ENCODE results near the gene OXSR1.
"Not testable (repeated sequence)": the region's sequence is repeated elsewhere in the genome, so short reads cannot be mapped to it uniquely, and the experiment has no call there.

Gene OXSR1

DNA sequence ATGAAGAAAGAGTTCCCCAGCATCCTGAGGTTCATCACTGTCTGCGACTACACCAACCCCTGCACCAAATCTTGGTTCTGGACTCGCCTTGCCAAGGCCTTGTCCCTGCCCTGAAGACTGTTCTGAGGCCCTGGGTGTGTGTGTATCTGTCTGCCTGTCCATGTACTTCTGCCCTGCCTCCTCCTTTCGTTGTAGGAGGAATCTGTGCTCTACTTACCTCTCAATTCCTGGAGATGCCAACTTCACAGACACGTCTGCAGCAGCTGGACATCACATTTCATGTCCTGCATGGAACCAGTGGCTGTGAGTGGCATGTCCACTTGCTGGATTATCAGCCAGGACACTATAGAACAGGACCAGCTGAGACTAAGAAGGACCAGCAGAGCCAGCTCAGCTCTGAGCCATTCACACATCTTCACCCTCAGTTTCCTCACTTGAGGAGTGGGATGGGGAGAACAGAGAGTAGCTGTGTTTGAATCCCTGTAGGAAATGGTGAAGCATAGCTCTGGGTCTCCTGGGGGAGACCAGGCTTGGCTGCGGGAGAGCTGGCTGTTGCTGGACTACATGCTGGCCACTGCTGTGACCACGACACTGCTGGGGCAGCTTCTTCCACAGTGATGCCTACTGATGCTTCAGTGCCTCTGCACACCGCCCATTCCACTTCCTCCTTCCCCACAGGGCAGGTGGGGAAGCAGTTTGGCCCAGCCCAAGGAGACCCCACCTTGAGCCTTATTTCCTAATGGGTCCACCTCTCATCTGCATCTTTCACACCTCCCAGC is 24.0 kb upstream of the OXSR1 start:
- no peak for DNase-seq (ENCODE audit: low read depth in 4 of 4, low spot score in 1 of 4)

DNA sequence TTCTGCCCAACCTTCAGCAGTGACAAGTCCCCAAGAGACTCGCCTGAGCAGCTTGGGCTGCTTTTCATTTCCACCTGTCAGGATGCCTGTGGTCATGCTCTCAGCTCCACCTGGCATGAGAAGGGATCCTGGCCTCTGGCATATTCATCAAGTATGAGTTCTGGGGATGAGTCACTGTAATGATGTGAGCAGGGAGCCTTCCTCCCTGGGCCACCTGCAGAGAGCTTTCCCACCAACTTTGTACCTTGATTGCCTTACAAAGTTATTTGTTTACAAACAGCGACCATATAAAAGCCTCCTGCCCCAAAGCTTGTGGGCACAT is 23.4 kb upstream of the OXSR1 start:
- DNase-seq (ENCODE audit: low read depth in 4 of 4, low spot score in 1 of 4), result no peak

DNA sequence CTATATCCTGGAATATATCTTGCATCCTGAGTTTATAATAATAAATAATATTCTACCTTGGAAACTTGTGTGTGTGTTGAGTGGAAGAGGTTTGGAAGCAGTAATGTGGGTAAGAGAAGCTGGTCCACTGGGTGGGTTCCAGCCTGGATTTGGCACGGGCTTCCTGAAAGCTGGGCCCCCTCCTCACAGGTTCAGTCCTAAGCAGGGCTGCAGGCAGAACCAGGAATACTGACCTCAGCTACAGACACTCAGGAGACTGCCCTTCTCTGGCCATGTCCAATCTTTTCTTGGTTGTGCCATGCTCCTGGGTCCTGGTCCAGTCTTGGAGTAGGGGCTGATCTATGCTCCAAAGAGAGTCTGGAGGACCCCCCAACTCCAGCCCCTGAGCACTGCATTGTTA is 22.4 kb upstream of the OXSR1 start:
- DNase-seq (ENCODE audit: low read depth in 4 of 4, low spot score in 1 of 4), result no peak

DNA sequence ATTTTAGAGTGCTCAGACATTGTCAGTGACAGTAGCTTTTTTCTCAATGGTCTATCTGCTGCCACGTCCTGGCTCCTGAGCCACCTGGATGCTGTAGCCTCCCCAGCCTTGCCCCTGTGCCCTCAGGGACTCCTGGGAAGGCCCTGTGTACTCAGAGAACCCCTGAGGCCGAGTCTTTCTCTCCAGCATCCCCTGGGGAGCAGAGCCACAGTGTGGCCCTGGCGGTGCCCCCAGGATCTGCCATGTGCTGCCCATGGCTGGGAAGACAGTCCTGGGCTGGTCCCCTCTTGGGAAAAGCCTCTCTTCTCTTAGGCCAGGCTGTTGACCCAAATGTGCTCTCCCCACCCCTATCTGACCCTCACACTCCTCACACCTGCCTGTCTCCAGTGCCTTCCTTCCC is 21.8 kb upstream of the OXSR1 start:
- no peak for DNase-seq (ENCODE audit: low read depth in 4 of 4, low spot score in 1 of 4)

DNA sequence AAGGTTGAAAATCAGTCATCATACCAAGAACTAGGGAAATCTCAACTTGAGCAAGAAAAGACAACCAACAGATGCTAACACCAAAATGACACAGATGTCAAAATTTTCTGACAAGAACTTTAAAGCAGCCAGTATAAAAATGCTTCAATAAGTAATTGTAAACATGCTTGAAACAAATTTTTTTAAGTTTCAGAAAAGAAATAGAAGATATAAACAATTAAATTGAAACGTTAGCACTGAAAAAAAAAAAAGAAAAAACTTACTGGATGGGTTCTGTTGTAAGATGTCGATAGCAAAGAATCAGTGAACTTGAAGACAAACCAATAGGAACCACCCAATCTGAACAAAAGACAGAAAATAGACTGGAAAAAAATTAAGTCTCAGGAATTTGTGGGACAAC is 18.8 kb upstream of the OXSR1 start:
- DNase-seq (ENCODE audit: low read depth in 4 of 4, low spot score in 1 of 4), result no peak

DNA sequence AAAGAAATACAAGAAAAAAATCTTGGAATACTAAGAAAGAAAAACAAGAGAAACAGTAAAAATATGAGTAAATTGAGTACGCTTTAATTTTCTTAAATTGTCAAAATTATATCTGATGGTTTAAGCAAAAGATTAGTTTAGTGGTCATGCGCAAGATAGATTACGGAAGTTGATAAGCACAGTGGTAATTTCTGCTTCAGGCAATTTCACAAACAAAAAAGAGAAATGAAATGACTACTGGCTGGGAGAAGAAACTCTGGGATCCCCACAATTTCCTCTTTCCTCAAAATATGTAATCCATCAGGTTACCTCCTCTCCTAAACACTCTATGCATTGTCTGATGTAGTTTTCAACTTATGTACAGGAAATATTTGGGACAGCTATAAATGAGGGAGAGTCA is 17.9 kb upstream of the OXSR1 start:
- no peak for DNase-seq (ENCODE audit: low read depth in 4 of 4, low spot score in 1 of 4)

DNA sequence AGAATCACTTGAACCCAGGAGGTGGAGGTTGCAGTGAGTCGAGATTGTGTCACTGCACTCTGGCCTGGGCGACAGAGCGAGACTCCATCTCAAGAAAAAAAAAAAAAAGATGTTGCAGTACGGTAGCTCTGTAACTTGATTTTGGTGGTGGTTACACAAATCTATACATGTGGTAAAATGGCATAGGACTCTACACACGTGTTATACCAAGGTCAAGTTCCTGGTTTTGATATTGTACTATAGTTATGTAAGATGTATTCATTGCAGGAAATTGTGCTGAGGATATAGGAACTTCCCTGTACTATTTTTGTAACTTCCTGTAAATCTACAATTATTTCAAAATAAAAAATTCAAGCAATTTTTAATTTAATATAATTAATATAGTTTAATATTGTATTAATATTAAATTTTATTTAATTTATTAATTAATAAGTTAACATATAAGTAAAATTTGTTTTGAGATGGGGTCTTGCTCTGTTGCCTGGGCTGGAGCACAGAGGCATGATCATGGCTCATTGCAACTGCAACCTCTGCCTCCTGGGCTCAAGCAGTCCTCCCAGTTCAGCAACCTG is 16.9 kb upstream of the OXSR1 start:
- no peak for DNase-seq (ENCODE audit: low read depth in 4 of 4, low spot score in 1 of 4)

DNA sequence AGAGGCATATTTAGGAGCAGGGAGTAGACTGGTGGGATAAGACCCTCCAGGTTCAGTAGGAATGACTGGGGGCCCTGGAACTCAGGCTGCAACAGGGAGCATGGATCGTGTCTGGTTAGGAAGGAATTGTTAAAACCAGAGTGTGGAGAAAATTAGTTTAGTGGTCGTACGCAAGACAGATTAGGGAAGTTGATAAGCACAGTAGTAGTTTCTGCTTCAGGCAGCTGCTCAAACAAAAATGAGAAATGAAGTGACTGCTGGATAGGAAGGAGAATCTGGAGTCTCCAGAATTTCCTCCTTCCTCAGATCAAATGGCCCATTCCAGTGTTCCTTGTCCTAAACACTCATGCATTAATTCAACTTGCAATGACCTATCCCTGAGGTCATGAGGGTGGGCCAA is 15.6 kb upstream of the OXSR1 start:
- DNase-seq (ENCODE audit: low read depth in 4 of 4, low spot score in 1 of 4), result no peak

DNA sequence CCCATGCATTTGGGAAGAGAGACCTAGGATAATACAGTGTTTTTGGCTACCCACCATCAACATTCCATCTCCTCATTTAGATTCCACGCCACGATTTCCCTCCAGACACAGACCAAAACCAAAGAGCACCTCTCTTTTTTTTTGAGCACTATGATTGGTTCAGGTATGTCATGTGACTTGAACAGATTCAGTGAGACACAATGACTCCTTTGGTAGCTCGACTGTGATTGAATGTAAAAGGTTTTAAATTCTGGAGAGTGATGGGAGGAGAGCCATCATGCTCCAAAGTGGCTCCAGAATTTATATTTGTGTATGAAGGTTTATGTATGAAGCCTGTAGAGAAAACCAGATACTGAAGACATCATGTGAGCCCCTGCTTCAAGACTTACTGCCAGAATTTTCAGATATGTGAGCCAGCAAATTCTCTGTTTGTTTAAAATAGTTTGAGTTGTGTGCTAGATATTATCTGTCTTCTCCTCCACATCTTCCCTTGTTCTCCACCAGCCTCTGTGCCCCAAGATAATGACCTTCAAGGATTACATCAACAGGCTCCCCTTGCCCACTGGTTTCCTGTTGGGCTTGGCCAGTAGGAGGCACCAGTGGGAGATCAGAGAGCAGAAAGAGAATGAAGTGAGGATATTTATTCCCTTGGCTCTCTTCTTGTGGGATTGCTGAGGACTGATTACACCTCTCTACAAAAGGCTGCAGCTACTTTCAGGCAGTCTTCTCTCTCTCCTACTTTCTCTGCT is 14.4 kb upstream of the OXSR1 start:
- no peak for DNase-seq (ENCODE audit: low read depth in 4 of 4, low spot score in 1 of 4)

DNA sequence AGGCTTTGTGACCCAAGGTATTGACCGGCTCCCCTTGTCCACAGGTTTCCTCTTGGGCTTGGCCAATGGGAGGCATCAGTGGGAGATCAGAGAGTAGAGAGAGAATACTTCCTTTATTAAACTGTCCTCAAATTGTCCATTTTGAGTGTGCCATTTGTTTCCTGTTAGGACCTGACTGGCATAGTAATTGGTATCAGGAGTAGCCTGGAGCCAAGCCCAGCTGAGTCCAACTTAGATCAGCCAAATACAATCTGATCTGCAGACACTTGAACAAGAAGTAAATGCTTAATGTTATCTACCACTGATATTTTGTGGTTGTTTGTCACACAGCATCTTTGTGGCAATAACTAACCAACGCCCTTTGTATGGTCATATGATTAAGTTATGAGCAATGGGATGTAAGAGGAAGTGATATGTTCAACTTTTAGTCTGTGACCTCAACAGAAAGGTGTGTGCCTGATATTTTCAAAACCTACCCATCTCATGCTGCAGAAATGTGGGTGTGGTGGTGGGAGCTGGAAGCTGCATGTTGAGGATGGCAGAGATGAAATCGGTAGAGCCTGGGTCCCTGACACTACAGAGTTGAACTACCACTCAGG is 13.6 kb upstream of the OXSR1 start:
- DNase-seq (ENCODE audit: low read depth in 4 of 4, low spot score in 1 of 4), result no peak

DNA sequence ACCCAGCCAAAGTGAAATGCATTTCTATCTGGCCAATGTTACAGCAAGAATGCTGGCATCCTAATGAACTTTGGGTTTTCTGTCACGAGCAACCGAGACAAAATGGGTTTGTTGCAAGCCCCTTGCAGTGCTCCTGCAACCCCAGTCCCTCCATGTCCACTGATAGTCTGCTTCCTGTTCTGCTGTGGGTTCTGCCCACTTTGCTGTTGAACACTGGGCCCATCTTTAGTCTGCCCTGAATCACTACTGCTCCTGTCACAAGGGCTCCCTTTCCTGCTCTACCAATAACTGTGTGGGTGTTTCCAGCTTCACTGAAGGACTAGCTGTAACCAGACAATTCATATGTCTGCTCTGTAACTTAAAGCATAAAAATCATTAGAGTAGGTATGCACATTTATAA is 12.7 kb upstream of the OXSR1 start:
- DNase-seq (ENCODE audit: low read depth in 4 of 4, low spot score in 1 of 4), result no peak

DNA sequence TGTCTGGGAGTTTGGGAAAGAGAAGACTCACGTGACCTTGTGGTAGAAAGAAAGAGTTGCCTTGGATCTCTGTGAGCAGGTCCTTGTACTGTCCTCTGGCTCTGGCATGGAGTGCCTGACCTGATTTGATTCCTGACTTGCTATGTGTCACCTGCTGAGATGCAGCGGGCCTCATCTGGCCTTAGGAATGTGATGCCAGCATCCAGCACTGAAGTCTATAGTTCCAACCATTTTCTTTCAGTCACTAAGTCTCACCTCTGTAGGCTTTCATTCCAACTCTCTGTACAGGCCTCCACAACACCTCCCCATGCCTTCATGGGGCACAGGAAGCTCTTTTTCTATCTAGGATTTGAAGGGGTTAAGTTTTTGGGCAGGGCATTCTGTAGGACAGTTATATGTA is 12.1 kb upstream of the OXSR1 start:
- no peak for DNase-seq (ENCODE audit: low read depth in 4 of 4, low spot score in 1 of 4)

DNA sequence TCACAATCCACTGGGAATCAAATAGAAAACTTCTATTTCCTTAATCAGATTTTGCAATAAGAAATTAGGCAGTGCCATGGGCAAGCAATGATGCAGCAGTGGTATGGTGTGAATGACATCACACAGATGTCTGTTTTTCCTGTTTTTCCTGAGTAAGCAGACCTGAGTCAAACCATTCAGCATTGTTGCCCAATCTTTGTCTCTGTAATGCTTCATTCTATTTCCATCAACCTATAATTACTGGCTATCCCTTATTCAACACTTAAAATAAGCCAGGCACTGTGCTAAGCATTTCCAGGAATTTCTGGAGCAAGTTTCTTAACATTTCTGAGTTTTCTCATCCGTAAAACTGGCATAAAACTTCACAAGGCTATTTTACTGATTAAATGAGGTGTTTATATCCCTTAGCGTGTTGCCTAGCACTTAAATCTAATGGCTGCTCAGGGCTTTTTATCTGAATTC is 11.3 kb upstream of the OXSR1 start:
- no peak for DNase-seq (ENCODE audit: low read depth in 4 of 4, low spot score in 1 of 4)

DNA sequence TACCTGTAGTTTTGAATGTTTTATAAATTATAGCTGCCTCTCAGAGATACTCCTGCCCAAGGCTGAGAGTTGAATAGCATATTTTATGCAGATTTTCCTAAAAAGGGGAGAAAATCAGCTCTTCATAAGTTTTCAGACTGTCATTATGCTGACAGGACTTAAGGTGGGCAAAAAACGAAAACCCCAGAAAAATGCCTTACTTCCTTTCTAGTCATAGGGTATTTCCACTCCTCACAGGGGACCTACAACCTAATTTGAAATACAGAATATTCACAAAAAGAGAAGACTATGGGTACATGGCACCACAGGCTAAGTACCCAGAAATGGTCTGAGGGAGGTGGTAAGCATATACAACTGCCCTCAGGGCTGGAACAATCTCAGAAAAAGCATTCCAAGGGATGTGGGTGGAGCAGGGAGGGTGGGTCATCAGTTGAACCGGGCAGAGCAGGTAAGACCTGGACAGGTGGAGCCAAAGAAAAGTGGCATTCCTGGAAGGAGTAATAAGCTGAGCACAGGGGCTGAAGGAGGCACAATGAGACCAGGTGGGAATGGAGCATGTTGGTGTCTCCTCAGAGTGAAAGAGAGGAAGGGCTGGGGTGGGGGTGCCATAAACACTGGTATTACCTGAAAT is 10.6 kb upstream of the OXSR1 start:
- no peak for DNase-seq (ENCODE audit: low read depth in 4 of 4, low spot score in 1 of 4)

DNA sequence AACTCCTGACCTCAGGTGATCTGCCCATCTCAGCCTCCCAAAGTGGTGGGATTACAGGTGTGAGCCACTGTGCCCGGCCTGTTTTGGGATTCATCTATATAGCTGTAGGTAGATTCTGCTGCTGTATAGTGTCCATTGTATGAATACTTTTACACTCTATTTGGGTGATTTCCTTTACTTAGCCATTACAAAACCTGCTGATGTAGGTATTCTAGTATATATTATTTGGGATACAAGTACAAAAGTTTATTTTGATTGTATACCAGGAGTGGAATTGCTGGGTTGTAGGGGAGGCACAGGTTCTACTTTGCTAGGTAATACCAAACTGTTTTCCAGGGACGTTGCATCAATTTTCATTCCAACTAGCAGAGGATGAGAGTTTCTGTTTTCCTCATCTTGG is 9.5 kb upstream of the OXSR1 start:
- no peak for DNase-seq (ENCODE audit: low read depth in 4 of 4, low spot score in 1 of 4)

DNA sequence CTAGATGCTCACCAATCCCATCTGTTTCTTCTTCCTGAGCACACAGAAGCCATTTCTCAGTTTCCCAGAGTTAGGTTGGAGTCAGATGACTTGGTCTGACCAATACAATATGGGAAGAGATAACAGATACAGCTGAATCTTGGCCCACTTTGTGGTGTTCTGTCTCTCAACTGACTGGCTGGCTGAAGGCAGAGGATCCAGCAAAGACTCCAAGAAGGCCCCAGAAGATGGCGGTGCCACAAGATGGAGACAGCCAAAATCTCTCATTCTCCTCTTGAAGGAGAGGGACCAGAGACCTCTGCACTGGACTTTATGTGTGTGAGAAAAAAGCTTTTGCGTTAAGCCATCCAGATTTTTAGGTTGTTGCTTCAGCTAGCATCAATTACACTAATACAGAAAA is 8.2 kb upstream of the OXSR1 start:
- DNase-seq (ENCODE audit: low read depth in 4 of 4, low spot score in 1 of 4), result no peak

DNA sequence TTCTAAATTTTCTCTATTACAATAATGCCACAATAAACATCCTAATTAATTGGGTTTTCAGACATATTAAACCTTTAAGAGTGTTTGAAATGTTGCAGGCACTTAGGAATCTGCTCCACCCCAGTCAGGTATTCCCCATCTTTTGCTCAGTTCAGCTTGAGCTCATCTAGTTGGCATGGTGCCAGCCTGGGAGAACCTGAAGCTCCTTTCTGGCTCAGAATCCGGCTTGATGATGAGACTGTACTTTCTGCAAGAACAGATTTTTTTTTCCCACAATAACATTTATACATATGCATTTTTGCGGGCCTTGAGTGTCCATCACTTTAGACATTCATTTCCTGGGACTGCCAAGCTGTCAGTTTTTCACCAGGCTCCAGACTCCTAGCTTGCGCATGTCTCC is 7.7 kb upstream of the OXSR1 start:
- DNase-seq (ENCODE audit: low read depth in 4 of 4, low spot score in 1 of 4), result no peak

DNA sequence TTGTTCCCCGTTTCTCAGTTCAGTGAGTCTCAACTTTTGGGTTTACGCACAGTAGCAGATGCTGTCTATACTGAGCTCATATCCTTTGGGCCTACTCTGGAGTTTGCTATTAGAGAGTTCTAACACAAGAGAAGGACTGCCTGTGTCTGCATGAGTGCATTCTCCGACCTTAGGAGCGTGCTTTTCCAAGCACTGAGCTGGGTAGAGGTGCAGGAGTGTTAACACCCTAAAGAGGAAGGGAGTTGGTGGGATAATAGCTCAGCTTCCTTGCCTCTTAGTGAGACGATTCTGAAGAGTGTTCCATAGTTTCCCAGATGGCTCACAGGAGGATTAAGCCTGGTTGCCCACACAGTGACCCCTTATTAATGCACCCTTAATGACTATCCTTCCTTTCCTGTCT is 6.9 kb upstream of the OXSR1 start:
- no peak for DNase-seq (ENCODE audit: low read depth in 4 of 4, low spot score in 1 of 4)

DNA sequence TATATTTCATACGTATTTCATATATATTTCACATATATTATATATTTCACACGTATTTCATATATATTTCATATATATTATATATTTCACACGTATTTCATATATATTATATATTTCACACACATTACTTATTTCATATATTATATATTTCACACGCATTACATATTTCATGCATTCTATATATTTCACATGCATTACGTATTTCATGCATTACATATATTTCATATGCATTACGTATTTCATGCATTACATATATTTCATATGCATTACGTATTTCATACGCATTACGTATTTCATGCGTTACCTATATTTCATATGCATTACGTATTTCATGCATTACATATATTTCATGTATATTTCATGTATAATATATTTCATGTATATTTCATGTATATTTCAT is 4.6 kb upstream of the OXSR1 start:
- not testable (repeated sequence) for DNase-seq (ENCODE audit: low read depth in 4 of 4, low spot score in 1 of 4)

DNA sequence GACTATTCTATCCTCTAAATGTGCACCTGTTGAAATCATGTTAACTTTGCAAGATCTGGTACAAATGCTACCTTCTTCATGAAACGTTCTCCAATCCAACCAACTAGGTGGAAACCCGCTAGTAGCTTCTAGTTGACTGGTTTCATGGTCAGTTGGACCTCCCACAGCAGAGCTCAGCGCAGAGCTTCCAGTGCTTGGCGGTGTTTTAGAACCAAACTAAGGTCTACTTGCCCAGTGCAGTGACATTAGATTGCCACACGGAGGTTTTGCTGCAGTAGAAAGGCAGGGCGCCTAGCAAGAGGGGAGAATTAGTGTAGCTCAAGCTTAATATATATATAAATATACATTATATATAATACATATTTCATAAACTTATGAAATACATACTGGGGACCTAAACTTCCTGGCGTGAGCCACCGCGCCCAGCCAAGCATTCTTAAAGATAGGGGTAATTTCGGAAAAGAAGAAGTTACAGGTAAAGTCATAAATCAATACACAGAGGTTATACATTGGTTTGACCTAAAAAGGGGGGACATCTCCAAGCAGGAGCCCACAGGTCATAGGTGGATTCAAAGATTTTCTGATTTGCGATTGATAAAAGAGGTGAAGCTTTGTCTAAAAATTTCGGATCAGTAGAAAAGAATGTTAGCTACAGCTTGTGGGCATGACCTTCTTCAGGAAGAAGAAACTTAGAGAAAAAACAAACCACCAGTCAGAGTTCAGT is 2.1 kb upstream of the OXSR1 start:
- DNase-seq (ENCODE audit: low read depth in 4 of 4, low spot score in 1 of 4), result no peak
